OCI-LY1 (cell line): ENCODE results near the gene UFSP2.

Experiments used
- CTCF ChIP-seq: fragments of 200-600 bp; sonication (generic), shearing (Covaris generic); IDR thresholded peaks from 2 replicates; pipeline ENCODE4 v1.5.1; 2017; ENCODE audit warnings: mild to moderate bottlenecking, antibody characterized with exemption, low read length, moderate library complexity, mixed read lengths
- EZH2 ChIP-seq: fragments of 200-600 bp; sonication (generic), shearing (Covaris generic); IDR thresholded peaks from 2 replicates; pipeline ENCODE4 v1.8.0; 2017; ENCODE audit warnings: borderline replicate concordance, mixed run types, mild to moderate bottlenecking, antibody characterized with exemption, low read length, moderate library complexity, mixed read lengths

GRCh38 chr4:185395238-185395955, 30.4 kb downstream of the UFSP2 start, which contains the start of gene LRP2BP:
- TF ChIP-seq CTCF (no peak), EZH2 (no peak)
